ENCODE results near the gene LPAR2.

LPAR2 gene

GRCh38 chr19:19581391-19581790, 46.6 kb downstream of the LPAR2 start:
- no peaks in the 10 kb centered on the region for H3K27me3 ChIP-seq (ENCODE audit: control insufficient read depth in 2 of 2, insufficient read depth in 2 of 2, low read length in 2 of 2)
- H3K36me3 ChIP-seq (ENCODE audit: control insufficient read depth in 2 of 2, insufficient read depth in 2 of 2, low read length in 2 of 2) = no peaks in the 10 kb centered on the region
- H3K4me1 ChIP-seq (ENCODE audit: control insufficient read depth in 2 of 2, insufficient read depth in 2 of 2, low read length in 2 of 2) = peaks cover 14 to 15% of the 10 kb centered on the region in 2 donors
- H3K4me3 ChIP-seq (ENCODE audit: low read length in 2 of 2) = no peak overlapping the region
- H3K9me3 ChIP-seq (ENCODE audit: control insufficient read depth in 2 of 2, low read length in 2 of 2) = no peaks in the 10 kb centered on the region
- no peak overlapping the region for H3K27ac ChIP-seq (ENCODE audit: low read depth in 2 of 2, low read length in 2 of 2)
- no peak overlapping the region for H3K9ac ChIP-seq (ENCODE audit: low read depth in 1 of 2, low read length in 2 of 2)

DNA sequence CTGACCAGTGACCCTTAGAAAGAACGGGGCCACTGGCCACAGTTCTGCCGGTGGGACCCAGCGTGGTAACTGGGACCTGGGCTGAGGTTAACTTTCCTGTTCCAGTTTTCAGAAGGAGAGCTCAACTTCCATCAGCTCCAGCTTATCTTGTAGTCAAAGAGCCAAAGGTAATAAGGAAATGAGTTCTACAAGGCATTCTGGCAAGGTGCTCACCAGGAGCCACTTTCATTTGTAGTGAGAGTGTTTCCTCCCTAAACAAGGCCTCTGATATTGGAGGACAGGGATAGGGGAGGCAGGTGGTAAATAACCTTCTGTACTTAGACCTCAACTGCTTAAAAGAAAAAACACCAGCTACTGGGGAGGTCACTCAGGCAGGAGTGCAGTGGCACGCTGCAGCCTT, 47.6 kb downstream of the LPAR2 start:
- Histone ChIP-seq H3K4me3 (ENCODE audit: low read length in 2 of 2) (no peak overlapping the region), H3K4me1 (ENCODE audit: control insufficient read depth in 2 of 2, insufficient read depth in 2 of 2, low read length in 2 of 2) (peaks cover 14 to 15% of the 10 kb centered on the region in 2 donors), H3K9ac (ENCODE audit: low read depth in 1 of 2, low read length in 2 of 2) (peak overlapping the region in 1 of 2 donors; percentile 23), H3K36me3 (ENCODE audit: control insufficient read depth in 2 of 2, insufficient read depth in 2 of 2, low read length in 2 of 2) (no peaks in the 10 kb centered on the region), H3K27ac (ENCODE audit: low read depth in 2 of 2, low read length in 2 of 2) (peak overlapping the region; percentile 32 to 64), H3K9me3 (ENCODE audit: control insufficient read depth in 2 of 2, low read length in 2 of 2) (no peaks in the 10 kb centered on the region), H3K27me3 (ENCODE audit: control insufficient read depth in 2 of 2, insufficient read depth in 2 of 2, low read length in 2 of 2) (no peaks in the 10 kb centered on the region)

GRCh38 chr19:19579533-19580361, 48.3 kb downstream of the LPAR2 start:
- no peak overlapping the region for H3K4me3 ChIP-seq (ENCODE audit: low read length in 2 of 2)
- peak overlapping the region in 1 of 2 donors; percentile 23 for H3K9ac ChIP-seq (ENCODE audit: low read depth in 1 of 2, low read length in 2 of 2)
- H3K36me3 ChIP-seq (ENCODE audit: control insufficient read depth in 2 of 2, insufficient read depth in 2 of 2, low read length in 2 of 2) = no peaks in the 10 kb centered on the region
- H3K27me3 ChIP-seq (ENCODE audit: control insufficient read depth in 2 of 2, insufficient read depth in 2 of 2, low read length in 2 of 2) = no peaks in the 10 kb centered on the region
- H3K27ac ChIP-seq (ENCODE audit: low read depth in 2 of 2, low read length in 2 of 2) = peak overlapping the region; percentile 32 to 64
- no peaks in the 10 kb centered on the region for H3K9me3 ChIP-seq (ENCODE audit: control insufficient read depth in 2 of 2, low read length in 2 of 2)
- H3K4me1 ChIP-seq (ENCODE audit: control insufficient read depth in 2 of 2, insufficient read depth in 2 of 2, low read length in 2 of 2) = peaks cover 14 to 15% of the 10 kb centered on the region in 2 donors

DNA sequence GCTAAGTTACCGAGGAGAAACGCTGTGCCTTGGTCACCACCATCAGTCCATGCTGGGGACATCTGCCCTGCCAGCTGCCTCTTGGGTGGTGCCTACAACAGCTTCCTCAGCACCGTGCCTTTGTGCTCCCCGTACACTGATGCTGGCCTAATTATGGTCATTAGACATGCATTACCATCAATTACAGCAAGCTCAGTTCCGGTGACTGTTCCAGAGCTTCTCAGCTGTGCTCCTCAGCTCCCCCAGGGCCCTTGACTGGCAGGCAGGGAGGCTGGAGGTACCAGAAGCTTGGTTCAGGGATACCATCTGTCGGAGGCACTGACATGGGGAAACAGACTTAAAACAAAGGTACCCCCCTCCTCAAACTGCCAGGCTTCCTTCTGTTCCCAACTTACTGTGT, 49.8 kb downstream of the LPAR2 start:
- H3K9ac ChIP-seq (ENCODE audit: low read depth in 1 of 2, low read length in 2 of 2) = no peak overlapping the region
- H3K4me3 ChIP-seq (ENCODE audit: low read length in 2 of 2) = no peak overlapping the region
- no peaks in the 10 kb centered on the region for H3K27me3 ChIP-seq (ENCODE audit: control insufficient read depth in 2 of 2, insufficient read depth in 2 of 2, low read length in 2 of 2)
- peaks cover 14 to 15% of the 10 kb centered on the region in 2 donors for H3K4me1 ChIP-seq (ENCODE audit: control insufficient read depth in 2 of 2, insufficient read depth in 2 of 2, low read length in 2 of 2)
- no peaks in the 10 kb centered on the region for H3K36me3 ChIP-seq (ENCODE audit: control insufficient read depth in 2 of 2, insufficient read depth in 2 of 2, low read length in 2 of 2)
- H3K27ac ChIP-seq (ENCODE audit: low read depth in 2 of 2, low read length in 2 of 2) = no peak overlapping the region
- no peaks in the 10 kb centered on the region for H3K9me3 ChIP-seq (ENCODE audit: control insufficient read depth in 2 of 2, low read length in 2 of 2)

GRCh38 chr19:19575411-19575810, 52.6 kb downstream of the LPAR2 start:
- Histone ChIP-seq H3K27ac (ENCODE audit: low read depth in 2 of 2, low read length in 2 of 2) (no peak overlapping the region), H3K9ac (ENCODE audit: low read depth in 1 of 2, low read length in 2 of 2) (no peak overlapping the region), H3K9me3 (ENCODE audit: control insufficient read depth in 2 of 2, low read length in 2 of 2) (no peaks in the 10 kb centered on the region), H3K4me1 (ENCODE audit: control insufficient read depth in 2 of 2, insufficient read depth in 2 of 2, low read length in 2 of 2) (peaks cover 5 to 6% of the 10 kb centered on the region in 2 donors), H3K4me3 (ENCODE audit: low read length in 2 of 2) (no peak overlapping the region), H3K36me3 (ENCODE audit: control insufficient read depth in 2 of 2, insufficient read depth in 2 of 2, low read length in 2 of 2) (no peaks in the 10 kb centered on the region), H3K27me3 (ENCODE audit: control insufficient read depth in 2 of 2, insufficient read depth in 2 of 2, low read length in 2 of 2) (no peaks in the 10 kb centered on the region)

All from mucosa of rectum (tissue), 2 donors.